Muscle of leg (tissue), 11 donors: ENCODE measurements around the gene GOLGA8T. TPM values are rescaled to one million over a fixed set of nuclear protein-coding genes. Genes with fewer than 3 reads are reported as not detected.
"Not testable (repeated sequence)": the region's sequence is repeated elsewhere in the genome, so short reads cannot be mapped to it uniquely, and the experiment has no call there.

Experiments used
- DNase-seq: peaks from one replicate; pipeline ENCODE4 v3.0.0; 2013
- H3K27ac ChIP-seq: one replicate; pipeline ENCODE4 v1.5.1; 2013; ENCODE audit warnings: mild to moderate bottlenecking, low read length, control low read depth
- H3K27me3 ChIP-seq: one replicate; pipeline ENCODE4 v1.6.1; 2013; ENCODE audit warnings: low read length; ENCODE audit not compliant: control insufficient read depth, insufficient read depth
- H3K36me3 ChIP-seq: one replicate; pipeline ENCODE4 v1.6.1; 2013; ENCODE audit warnings: low read length; ENCODE audit not compliant: control insufficient read depth, insufficient read depth
- H3K4me1 ChIP-seq: one replicate; pipeline ENCODE4 v1.6.1; 2013; ENCODE audit warnings: low read length; ENCODE audit not compliant: control insufficient read depth, insufficient read depth
- H3K4me3 ChIP-seq: one replicate; pipeline ENCODE4 v1.5.1; 2013; ENCODE audit warnings: low read length, control low read depth
- H3K9me3 ChIP-seq: replicated peaks from 2 replicates; pipeline ENCODE4 v1.6.1; 2013; ENCODE audit warnings: low read depth, low read length; ENCODE audit not compliant: control insufficient read depth
- WGBS: methylation state at CpG from one replicate; pipeline ENCODE4 v1.1.5; 2013; ENCODE audit warnings: missing lambda C conversion rate; ENCODE audit not compliant: insufficient coverage; 5-methylcytosine and 5-hydroxymethylcytosine counted together
- polyA plus RNA-seq, 8 donors: library from polyadenylated mRNA; unstranded; fragments of 120-200 nt; gene quantifications; one replicate each; pipeline versions ENCODE4 v1.2.1 to v1.2.3, GENCODE V29; 2013; ENCODE audit warnings: inconsistent platforms in 1 of 8, low replicate concordance in 1 of 8; ENCODE audit not compliant: insufficient read length in 8 of 8, insufficient read depth in 1 of 8
- total RNA-seq: library from RNA; stranded (reverse); fragments of 120-200 nt; gene quantifications from one replicate; pipeline ENCODE4 v1.2.4, GENCODE V29; 2013

The GOLGA8T gene
- total and polyA plus RNA-seq, 9 donors: 0.19 to 0.33 (median 0.27) TPM; not detected in 6

DNA sequence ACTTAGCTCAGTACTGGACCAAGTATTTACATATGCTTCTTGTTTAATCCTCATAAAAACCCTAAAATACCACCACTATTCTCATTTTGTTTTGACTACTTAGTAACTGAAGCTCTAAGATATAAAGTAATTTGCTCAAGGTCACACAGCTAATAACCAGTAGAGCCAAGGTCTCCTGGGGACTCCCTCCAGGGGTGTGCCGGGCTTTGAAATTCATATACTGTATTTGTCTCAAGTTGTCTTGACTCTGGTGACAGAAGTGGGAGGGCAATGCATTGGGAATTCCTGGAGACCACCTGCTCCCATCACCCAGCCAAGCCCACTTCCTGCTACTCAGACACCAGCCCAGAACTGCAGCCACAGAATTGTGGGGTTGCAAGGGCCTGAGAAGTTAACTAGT lies 54.9 kb downstream of the GOLGA8T start:
- H3K27ac ChIP-seq, H3K36me3 ChIP-seq, H3K9me3 ChIP-seq, DNase-seq, H3K27me3 ChIP-seq, H3K4me3 ChIP-seq, H3K4me1 ChIP-seq: not testable (repeated sequence)
- WGBS: no CpG with 5 or more reads among the region's 1 CpG

- H3K27me3 ChIP-seq, H3K4me3 ChIP-seq, H3K9me3 ChIP-seq, DNase-seq, H3K36me3 ChIP-seq, H3K27ac ChIP-seq, H3K4me1 ChIP-seq: not testable (repeated sequence)
- WGBS: no CpG with 5 or more reads among the region's 23 CpGs
Observed at GRCh38 chr15:30191143-30191542, 56.3 kb downstream of the GOLGA8T start.

DNA sequence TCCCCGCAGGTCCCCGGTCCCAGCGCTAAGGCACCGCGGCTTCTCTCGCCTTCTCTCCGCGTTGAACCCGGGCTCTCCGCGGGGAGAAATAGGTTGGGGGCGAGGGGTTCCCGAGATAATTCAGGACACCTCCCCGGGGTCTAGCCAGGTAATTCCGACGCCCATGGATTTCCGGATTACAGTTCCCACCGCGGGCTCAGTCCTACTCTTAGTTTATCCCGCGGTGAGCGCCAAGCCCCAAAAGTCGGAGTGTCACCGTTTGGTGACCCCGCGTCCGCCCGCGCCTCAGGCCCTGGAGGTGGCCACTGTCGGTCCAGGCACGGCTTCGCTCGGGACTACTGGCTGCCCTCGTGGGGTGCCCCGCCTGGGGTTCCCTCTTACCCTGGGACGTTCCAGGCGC lies 56.8 kb downstream of the GOLGA8T start:
- WGBS: no CpG with 5 or more reads among the region's 37 CpGs
- not testable (repeated sequence) for DNase-seq, H3K27ac ChIP-seq, H3K4me1 ChIP-seq, H3K36me3 ChIP-seq, H3K9me3 ChIP-seq, H3K4me3 ChIP-seq, H3K27me3 ChIP-seq

DNA sequence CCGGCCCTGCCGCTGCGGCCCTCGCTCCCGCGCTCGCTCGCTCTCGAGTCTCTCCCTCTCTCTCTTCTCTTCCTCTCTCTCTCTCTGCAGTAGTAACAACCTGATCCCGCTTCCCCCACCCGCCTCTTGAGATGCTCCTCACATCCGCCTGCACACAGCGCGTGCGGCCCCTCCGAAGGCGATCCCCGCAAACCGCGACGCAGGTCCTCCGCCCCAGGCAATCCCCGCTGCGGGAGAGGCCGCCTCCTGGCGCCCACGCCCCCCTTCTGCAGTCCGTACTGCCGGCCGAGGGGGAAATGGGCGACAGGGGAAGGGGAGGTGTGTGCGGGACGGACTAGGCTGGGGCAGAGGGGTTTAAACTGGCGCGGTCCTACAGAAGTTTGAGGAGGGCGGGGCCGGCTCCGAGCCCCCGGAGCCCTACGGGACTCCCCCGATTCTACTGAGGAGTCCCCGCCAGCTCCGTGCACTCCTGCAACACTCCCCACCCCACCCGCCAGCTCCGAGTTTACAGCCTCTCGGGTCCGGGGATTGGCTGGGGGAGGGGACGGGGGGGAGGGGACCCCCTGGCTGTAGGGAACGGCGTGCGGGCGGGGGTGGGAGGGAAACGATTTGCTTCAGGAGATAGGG lies 57.4 kb downstream of the GOLGA8T start:
- H3K4me3 ChIP-seq, H3K9me3 ChIP-seq, H3K4me1 ChIP-seq, H3K36me3 ChIP-seq, H3K27ac ChIP-seq, DNase-seq, H3K27me3 ChIP-seq: not testable (repeated sequence)
- no CpG with 5 or more reads among the region's 53 CpGs for WGBS

- not testable (repeated sequence) for H3K27ac ChIP-seq, DNase-seq, H3K4me1 ChIP-seq, H3K4me3 ChIP-seq, H3K36me3 ChIP-seq, H3K27me3 ChIP-seq, H3K9me3 ChIP-seq
- WGBS: no CpG with 5 or more reads among the region's 9 CpGs
Observed at GRCh38 chr15:30192892-30193291, 58.0 kb downstream of the GOLGA8T start.

Other genes with a start within 250 kb of the GOLGA8T start
- 0.09 TPM for gene GOLGA8J, start 52.1 kb upstream of the GOLGA8T start, total RNA-seq
- gene GOLGA8J, start 52.1 kb upstream of the GOLGA8T start, polyA plus RNA-seq: 1 to 10 TPM in 2 of 8 donors, under 1 TPM in 6; 0.09 to 1.8 (median 0.47) TPM